ENCODE data around the gene ZNF205.
"Not testable (repeated sequence)": the region's sequence is repeated elsewhere in the genome, so short reads cannot be mapped to it uniquely, and the experiment has no call there.

The ZNF205 gene

DNA sequence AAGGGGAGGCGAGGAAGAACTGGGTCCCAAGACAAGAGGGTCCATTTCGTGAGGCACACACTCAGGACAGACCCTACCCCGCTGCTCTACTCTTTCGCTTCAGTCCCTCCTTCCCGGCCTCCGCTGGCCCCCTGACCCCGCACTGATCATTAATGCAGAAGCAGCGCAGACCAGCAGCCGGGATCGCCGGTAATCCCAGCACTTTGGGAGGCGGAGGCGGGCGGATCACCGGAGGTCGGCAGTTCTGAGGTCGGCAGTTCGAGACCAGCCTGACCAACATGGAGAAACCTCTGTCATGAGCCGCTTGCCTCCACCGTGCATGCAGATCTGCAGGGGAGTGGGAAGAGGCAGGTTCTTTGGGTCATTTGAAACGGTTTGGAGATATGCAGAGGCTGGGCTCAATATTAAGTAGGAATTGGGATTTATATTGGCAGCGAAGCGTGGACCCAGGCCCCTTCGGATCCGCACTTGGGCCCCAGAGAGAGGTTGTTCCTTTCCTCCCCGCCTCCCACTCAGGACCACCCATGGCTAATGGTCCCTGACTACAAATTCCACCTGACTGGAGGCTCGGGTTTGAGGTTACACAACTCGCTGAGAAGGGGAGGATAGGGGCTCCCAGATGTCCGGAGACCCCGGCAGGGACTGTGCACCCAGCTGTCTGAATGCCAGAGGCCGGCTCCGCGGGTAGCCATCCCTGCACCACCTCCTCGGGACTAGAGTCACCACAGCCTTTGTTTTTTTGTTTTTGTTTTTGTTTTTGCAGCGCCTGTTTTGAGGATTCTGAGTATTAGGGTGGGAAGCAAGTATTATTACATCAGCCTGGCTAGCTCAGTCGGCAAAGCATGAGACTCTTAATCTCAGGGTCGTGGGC is 52.0 kb downstream of the ZNF205 start:
- no peak for DNase-seq (ENCODE audit: low read depth, low spot score)

DNA sequence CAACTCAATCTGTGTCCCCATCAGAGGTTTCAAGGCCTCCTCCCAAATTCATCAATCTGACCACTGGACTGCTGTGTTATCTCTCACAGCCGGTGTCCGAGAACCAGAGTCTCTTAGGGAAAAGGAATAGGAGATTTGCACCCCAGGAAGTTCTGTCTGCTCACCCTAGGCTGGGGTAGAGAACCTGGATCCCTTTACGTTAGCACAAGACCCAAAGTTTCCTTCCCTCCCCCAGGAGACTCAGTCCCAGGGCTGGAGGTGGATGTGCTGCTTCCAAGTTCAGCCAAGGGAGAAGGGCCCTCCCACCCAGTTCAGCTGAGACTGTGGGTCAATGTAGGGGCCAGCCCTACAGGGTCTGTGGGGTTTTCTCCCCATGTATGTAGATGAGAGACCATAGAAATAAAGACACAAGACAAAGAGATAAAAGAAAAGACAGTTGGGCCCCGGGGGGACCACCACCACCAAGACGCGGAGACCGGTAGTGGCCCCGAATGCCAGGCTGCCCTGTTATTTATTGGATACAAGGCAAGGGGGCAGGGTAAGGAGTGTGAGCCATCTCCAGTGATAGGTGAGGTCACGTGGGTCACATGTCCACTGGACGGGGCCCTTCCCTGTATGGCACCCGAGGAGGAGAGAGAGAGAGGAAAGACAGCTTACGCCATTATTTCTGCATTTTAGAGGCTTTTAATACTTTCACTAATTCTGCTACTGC is 52.9 kb downstream of the ZNF205 start:
- no peak for DNase-seq (ENCODE audit: low read depth, low spot score)
- H3K27ac ChIP-seq: no peak overlapping the region

More for the DNA sequence above, 52.0 kb downstream of the ZNF205 start:
- H3K27ac ChIP-seq: no peak overlapping the region

DNA sequence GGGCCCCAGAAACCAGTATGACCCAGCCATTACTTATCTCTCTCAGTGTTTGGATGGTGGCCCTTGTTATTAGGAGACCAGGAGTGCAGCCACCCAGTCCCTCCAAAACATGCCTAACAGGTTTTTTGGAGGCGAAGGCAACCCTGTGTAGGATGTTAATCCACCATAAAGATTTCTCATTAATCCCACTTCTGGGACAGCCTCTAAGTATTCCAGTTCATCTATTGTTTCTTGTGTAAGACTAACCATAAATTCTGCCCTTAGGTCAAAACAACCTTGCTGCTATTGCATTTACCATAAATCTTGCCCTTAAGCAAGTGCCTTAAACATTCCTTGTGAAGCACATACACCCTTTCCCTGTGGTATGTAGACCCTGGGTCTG is 54.1 kb downstream of the ZNF205 start:
- DNase-seq (ENCODE audit: low read depth, low spot score): no peak

DNA sequence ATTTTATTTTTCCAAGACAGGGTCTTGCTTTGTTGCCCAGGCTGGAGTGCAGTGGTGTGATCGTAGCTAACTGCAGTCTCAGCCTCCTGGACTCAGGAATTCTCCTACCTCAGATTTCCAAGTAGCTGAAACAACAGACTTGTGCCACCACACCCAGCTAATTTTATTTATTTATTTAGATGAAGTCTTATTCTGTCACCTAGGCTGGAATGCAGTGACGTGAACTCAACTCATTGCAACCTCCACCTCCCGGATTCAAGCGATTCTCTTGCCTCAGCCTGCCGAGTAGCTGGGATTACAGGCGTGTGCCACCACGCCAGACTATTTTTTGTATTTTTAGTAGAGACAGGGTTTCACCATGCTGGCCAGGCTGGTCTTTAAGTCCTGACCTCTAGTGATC is 56.3 kb downstream of the ZNF205 start:
- not testable (repeated sequence) for H3K27ac ChIP-seq; DNase-seq (ENCODE audit: low read depth, low spot score)

More for the DNA sequence above, 54.1 kb downstream of the ZNF205 start:
- no peak overlapping the region for H3K27ac ChIP-seq
